Panc1 (cell line): ENCODE measurements around the gene SH3PXD2A. TPM values are rescaled to one million over a fixed set of nuclear protein-coding genes. Genes with fewer than 3 reads are reported as not detected.

ENCODE experiments used
- ATAC-seq: fragments of 200-7000 bp; cut with Tn5 transposase; 2 replicates; pipeline ENCODE4 v1.9.1; 2020; ENCODE audit warnings: mild to moderate bottlenecking, moderate library complexity
- BruUV-seq: library from RNA; stranded (reverse); fragments of 400-500 nt; replicated peaks from 2 replicates; lab custom pipeline; 2021; lab: Mats Ljungman, UMichigan
- CTCF ChIA-PET: fragments of 300-600 bp; sonication (Branson Sonifier 250); formaldehyde crosslinking; loops from one replicate; lab custom pipeline; 2022; ENCODE audit warnings: antibody characterized with exemption; lab: Charles Lee
- POLR2A ChIA-PET: fragments of 300-600 bp; sonication (Branson Sonifier 250); formaldehyde crosslinking; loops from one replicate; lab custom pipeline; 2022; ENCODE audit warnings: antibody characterized with exemption; lab: Charles Lee
- DNase-seq: peaks from one replicate; pipeline ENCODE4 v3.0.0-alpha.2; 2010; ENCODE audit warnings: low read depth, low spot score
- H3K27ac ChIP-seq: 2 replicates; pipeline ENCODE4 v1.5.1; 2011; ENCODE audit warnings: mild to moderate bottlenecking, low read length, inconsistent platforms
- H3K27me3 ChIP-seq: fragments of 200-500 bp; sonication (Bioruptor generic); 2 replicates; pipeline ENCODE4 v1.6.0; 2014; ENCODE audit warnings: low read length, inconsistent platforms; ENCODE audit not compliant: control insufficient read depth, insufficient read depth
- H3K36me3 ChIP-seq: fragments of 200-500 bp; sonication (Bioruptor generic); 2 replicates; pipeline ENCODE4 v1.5.1; 2014; ENCODE audit warnings: inconsistent platforms, mild to moderate bottlenecking, low read length, moderate library complexity; ENCODE audit not compliant: control insufficient read depth, insufficient read depth
- H3K4me1 ChIP-seq: 2 replicates; pipeline ENCODE4 v1.5.1; 2011; ENCODE audit warnings: inconsistent platforms, mild to moderate bottlenecking, low read length, moderate library complexity; ENCODE audit not compliant: control insufficient read depth, insufficient read depth
- H3K4me3 ChIP-seq, 2 experiments: 2 replicates each; pipeline ENCODE4 v1.5.1; 2011 to 2012; ENCODE audit warnings: low read depth in 2 of 2, low read length in 2 of 2, mild to moderate bottlenecking in 2 of 2, inconsistent platforms in 1 of 2, moderate library complexity in 1 of 2
- H3K9me3 ChIP-seq: fragments of 200-500 bp; sonication (Bioruptor generic); 2 replicates; pipeline ENCODE4 v1.5.1; 2014; ENCODE audit warnings: low read depth, mild to moderate bottlenecking, inconsistent platforms, low read length, moderate library complexity; ENCODE audit not compliant: control insufficient read depth, insufficient read depth
- CTCF ChIP-seq: fragments of 450-650 bp; IDR thresholded peaks from 2 replicates; pipeline ENCODE4 v1.5.1; 2017; ENCODE audit warnings: mild to moderate bottlenecking
- POLR2AphosphoS5 ChIP-seq: IDR thresholded peaks from 2 replicates; pipeline ENCODE4 v1.6.1; 2012; ENCODE audit warnings: mild to moderate bottlenecking, low read depth, low read length, moderate library complexity
- REST ChIP-seq, 2 experiments: IDR thresholded peaks; 2 replicates each; pipeline ENCODE4 v1.6.1; 2011 to 2012; ENCODE audit warnings: low read depth in 2 of 2, control low read depth in 1 of 2, low read length in 1 of 2, mild to moderate bottlenecking in 1 of 2, moderate library complexity in 1 of 2; ENCODE audit not compliant: insufficient read depth in 1 of 2
- SIN3A ChIP-seq: IDR thresholded peaks from 2 replicates; pipeline ENCODE4 v1.6.1; 2012; ENCODE audit warnings: low read depth, mild to moderate bottlenecking, low read length, moderate library complexity, borderline replicate concordance; ENCODE audit not compliant: insufficient read depth
- TCF7L2 ChIP-seq: IDR thresholded peaks from 2 replicates; pipeline ENCODE4 v1.6.1; 2011; ENCODE audit warnings: mild to moderate bottlenecking, low read depth, low read length, inconsistent platforms
- in situ Hi-C: cut with HindIII; loops from 2 replicates; pipeline ENCODE4 v1.10.0; 2016; ENCODE audit warnings: low sequenced_read_pairs, low pct_unique_long_range_greater_than_20kb
- intact Hi-C: fragments of 100-400 bp; cut with micrococcal nuclease; formaldehyde crosslinking; loops from one replicate; pipeline ENCODE4 v1.10.0; 2022; ENCODE audit not compliant: unreplicated experiment
- total RNA-seq: library from RNA; stranded (reverse); gene quantifications from one replicate; pipeline ENCODE4 v1.2.1, GENCODE V29; 2021; ENCODE audit not compliant: unreplicated experiment

Gene SH3PXD2A
- total RNA-seq, 1 experiment from 2014 or later, result 5.7 TPM

- H3K27me3 ChIP-seq, result no peaks in the 10 kb centered on the region
- intact Hi-C loops (no loop called here), in situ Hi-C loops (no loop called here)
- DNase-seq (no peak), ATAC-seq (no peak)
- ChIA-PET CTCF (no interaction called here), POLR2A (no interaction called here)
- H3K4me3 ChIP-seq, result no peak overlapping the region
- H3K4me1 ChIP-seq, result peaks cover 3% of the 10 kb centered on the region; the same call in 1 of the 2 replicates
- BruUV-seq, result no TSS peak
- H3K27ac ChIP-seq, result no peak overlapping the region
- TF ChIP-seq CTCF (no peak), SIN3A (no peak), POLR2AphosphoS5 (no peak), TCF7L2 (no peak), REST (IDR thresholded peaks at IDR 0.05; ENCODE audit: insufficient read depth in 1 of 2, low read depth in 2 of 2, low read length in 1 of 2) (no peak)
- H3K9me3 ChIP-seq, result no peaks in the 10 kb centered on the region
- no peaks in the 10 kb centered on the region for H3K36me3 ChIP-seq
These were observed 114.8 kb downstream of the SH3PXD2A start for GRCh38 chr10:103740611-103741010.

GRCh38 chr10:103739039-103739764, 116.2 kb downstream of the SH3PXD2A start:
- POLR2A ChIA-PET, result interaction anchor here (0.6 to 0.7 kb wide), 2 partner anchors 11 to 581 kb away, joined by 3 to 5 read pairs; no protein-coding TSS in a partner anchor
- DNase-seq, result no peak
- no peaks in the 10 kb centered on the region for H3K36me3 ChIP-seq
- CTCF ChIA-PET, result no interaction called here
- no peaks in the 10 kb centered on the region for H3K9me3 ChIP-seq
- no peak overlapping the region for H3K4me3 ChIP-seq
- H3K27me3 ChIP-seq, result no peaks in the 10 kb centered on the region
- intact Hi-C loops (no loop called here), in situ Hi-C loops (no loop called here)
- peak; percentile 60 for ATAC-seq
- peaks cover 3% of the 10 kb centered on the region; the same call in 1 of the 2 replicates for H3K4me1 ChIP-seq
- no peak overlapping the region for H3K27ac ChIP-seq
- TF ChIP-seq REST (IDR thresholded peaks at IDR 0.05; ENCODE audit: insufficient read depth in 1 of 2, low read depth in 2 of 2, low read length in 1 of 2), result no peak
- TF ChIP-seq CTCF, result no peak
- TF ChIP-seq POLR2AphosphoS5, result no peak
- no peak for TF ChIP-seq SIN3A
- no peak for TF ChIP-seq TCF7L2
- no TSS peak for BruUV-seq
